ENCODE data around the gene FBXO7.

The FBXO7 gene

DNA sequence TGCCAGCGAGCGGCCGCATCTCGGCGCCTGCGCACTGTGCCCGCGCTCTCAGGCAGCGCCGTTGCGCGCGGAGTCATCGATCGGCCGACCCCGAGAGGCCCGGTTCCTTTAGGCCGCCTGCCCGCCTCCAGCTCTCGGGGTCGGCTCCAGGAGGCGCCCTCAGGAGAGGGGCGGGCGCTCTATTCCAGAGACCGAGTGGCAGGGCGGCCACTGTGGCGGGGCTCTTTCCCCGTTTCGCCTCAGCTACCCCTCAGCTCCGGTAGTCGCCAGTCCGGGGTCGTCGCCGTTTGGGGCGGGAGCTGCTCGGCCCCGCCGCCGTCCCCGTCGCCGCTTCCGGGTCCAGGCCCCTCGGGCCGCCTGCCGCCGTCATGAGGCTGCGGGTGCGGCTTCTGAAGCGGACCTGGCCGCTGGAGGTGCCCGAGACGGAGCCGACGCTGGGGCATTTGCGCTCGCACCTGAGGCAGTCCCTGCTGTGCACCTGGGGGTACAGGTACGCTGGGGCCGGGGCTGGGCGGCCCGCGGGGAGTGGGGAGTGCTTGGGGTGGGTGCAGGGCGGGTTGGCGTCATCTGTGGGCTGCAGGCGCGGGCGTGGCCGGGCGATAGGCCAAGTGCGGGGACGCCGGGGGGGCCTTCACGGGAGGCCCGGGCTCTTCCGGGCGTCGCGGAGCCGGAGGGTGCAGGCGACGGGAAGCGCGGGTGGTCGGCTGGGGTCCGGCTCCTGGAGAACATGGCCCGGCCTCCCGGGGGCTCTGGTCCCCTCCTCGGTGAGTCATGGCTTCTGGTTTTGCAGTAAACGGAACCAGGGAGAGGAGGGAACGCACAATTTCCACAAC lies at the start of gene FBXO7:
Gene FBXO7, plus strand, starts transcription at position 177 of the 833 bp plus-strand sequence. Its CDS starts 192 bp downstream, at position 369.
- no peaks in the 10 kb centered on the region for H3K9me3 ChIP-seq (ENCODE audit: insufficient read depth, low read length)
- no peak for TF ChIP-seq EZH2phosphoT487 (IDR thresholded peaks at IDR 0.05; ENCODE audit: low read depth)
- TF ChIP-seq, protein P1, sequence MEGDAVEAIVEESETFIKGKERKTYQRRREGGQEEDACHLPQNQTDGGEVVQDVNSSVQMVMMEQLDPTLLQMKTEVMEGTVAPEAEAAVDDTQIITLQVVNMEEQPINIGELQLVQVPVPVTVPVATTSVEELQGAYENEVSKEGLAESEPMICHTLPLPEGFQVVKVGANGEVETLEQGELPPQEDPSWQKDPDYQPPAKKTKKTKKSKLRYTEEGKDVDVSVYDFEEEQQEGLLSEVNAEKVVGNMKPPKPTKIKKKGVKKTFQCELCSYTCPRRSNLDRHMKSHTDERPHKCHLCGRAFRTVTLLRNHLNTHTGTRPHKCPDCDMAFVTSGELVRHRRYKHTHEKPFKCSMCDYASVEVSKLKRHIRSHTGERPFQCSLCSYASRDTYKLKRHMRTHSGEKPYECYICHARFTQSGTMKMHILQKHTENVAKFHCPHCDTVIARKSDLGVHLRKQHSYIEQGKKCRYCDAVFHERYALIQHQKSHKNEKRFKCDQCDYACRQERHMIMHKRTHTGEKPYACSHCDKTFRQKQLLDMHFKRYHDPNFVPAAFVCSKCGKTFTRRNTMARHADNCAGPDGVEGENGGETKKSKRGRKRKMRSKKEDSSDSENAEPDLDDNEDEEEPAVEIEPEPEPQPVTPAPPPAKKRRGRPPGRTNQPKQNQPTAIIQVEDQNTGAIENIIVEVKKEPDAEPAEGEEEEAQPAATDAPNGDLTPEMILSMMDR (IDR thresholded peaks at IDR 0.05; ENCODE audit: low read depth, low read length), result peak; percentile 47
- H3K27me3 ChIP-seq (ENCODE audit: low read depth, low read length), result 0 out of 2 replicates have a peak, but pooled peaks cover 12% of the 10 kb centered on the region
- H4K20me1 ChIP-seq (ENCODE audit: insufficient read depth, low read length), result peaks cover 37% of the 10 kb centered on the region
- peak within 1 kb of the TSS; percentile 64 for H2AFZ ChIP-seq (ENCODE audit: low read depth, low read length)
- peak within 1 kb of the TSS; percentile 75 for H3K27ac ChIP-seq (ENCODE audit: low read length)
- H3K36me3 ChIP-seq (replicated peaks; ENCODE audit: low read depth, low read length), result peaks cover 5% of the 10 kb centered on the region
- H3K4me2 ChIP-seq (ENCODE audit: low read length), result peak within 1 kb of the TSS; percentile 91
- peak within 1 kb of the TSS; percentile 84 for H3K4me3 ChIP-seq (ENCODE audit: low read length)
- peaks cover 23% of the 10 kb centered on the region for H3K4me1 ChIP-seq (ENCODE audit: low read length)
- peaks cover 48% of the 10 kb centered on the region for H3K79me2 ChIP-seq (ENCODE audit: low read length)
- H3K9ac ChIP-seq (ENCODE audit: low read length), result peak within 1 kb of the TSS; percentile 82

DNA sequence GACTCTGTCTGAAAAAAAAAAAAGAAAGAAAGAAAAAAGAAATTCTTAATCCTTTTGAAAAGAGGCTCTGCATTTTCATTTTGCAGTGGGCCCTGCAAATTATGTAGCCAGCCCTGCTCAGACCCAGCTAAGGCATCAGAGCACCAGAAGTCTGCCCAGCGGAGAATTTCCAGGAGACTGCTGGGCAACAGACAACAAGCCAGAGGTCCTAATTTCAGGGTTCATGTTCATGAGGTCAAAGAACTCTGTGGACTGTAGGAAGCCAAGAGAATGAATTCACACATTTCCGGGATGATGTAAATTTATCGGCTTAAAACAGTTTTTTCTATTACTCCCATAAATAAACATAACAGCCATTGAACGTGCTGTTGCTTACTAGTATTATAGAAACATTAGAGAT lies 47.7 kb upstream of the FBXO7 start:
- no peak overlapping the region for H3K4me3 ChIP-seq (ENCODE audit: low read length)
- no peak overlapping the region for H3K4me2 ChIP-seq (ENCODE audit: low read length)
- no peak overlapping the region for H2AFZ ChIP-seq (ENCODE audit: low read depth, low read length)
- no peaks in the 10 kb centered on the region for H3K79me2 ChIP-seq (ENCODE audit: low read length)
- H4K20me1 ChIP-seq (ENCODE audit: insufficient read depth, low read length), result no peaks in the 10 kb centered on the region
- no peak overlapping the region for H3K27ac ChIP-seq (ENCODE audit: low read length)
- H3K9me3 ChIP-seq (ENCODE audit: insufficient read depth, low read length), result no peaks in the 10 kb centered on the region
- TF ChIP-seq EZH2phosphoT487 (IDR thresholded peaks at IDR 0.05; ENCODE audit: low read depth), result no peak
- TF ChIP-seq, protein P1 (IDR thresholded peaks at IDR 0.05; ENCODE audit: low read depth, low read length), result no peak
- peaks cover 4% of the 10 kb centered on the region for H3K4me1 ChIP-seq (ENCODE audit: low read length)
- H3K36me3 ChIP-seq (replicated peaks; ENCODE audit: low read depth, low read length), result no peaks in the 10 kb centered on the region
- H3K9ac ChIP-seq (ENCODE audit: low read length), result no peak overlapping the region
- H3K27me3 ChIP-seq (ENCODE audit: low read depth, low read length), result peaks cover 7% of the 10 kb centered on the region; the same call in 1 of the 2 replicates

DNA sequence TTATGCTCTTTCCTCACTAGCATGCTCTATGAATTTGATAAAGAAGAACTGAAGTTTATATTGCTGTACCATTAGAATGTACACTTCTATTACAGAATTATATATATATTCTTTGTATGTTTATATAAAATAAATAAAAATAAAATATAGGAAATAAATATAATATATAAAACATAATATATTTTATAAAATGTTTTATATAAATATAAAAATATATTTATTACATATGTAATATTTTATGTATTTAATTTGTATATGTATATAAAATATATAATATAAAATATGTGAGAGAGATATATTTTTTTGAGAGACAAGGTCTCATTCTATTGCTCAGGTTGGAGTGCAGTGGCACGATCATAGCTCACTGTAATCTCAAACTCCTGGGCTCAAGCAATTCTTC lies 44.3 kb upstream of the FBXO7 start:
- peaks cover 20% of the 10 kb centered on the region for H3K27me3 ChIP-seq (ENCODE audit: low read depth, low read length)
- TF ChIP-seq, protein P1 (IDR thresholded peaks at IDR 0.05; ENCODE audit: low read depth, low read length), result no peak
- TF ChIP-seq EZH2phosphoT487 (IDR thresholded peaks at IDR 0.05; ENCODE audit: low read depth), result no peak
- H3K36me3 ChIP-seq (replicated peaks; ENCODE audit: low read depth, low read length), result no peaks in the 10 kb centered on the region
- no peaks in the 10 kb centered on the region for H3K79me2 ChIP-seq (ENCODE audit: low read length)
- H3K4me1 ChIP-seq (ENCODE audit: low read length), result no peaks in the 10 kb centered on the region
- H3K9me3 ChIP-seq (ENCODE audit: insufficient read depth, low read length), result no peaks in the 10 kb centered on the region
- no peak overlapping the region for H2AFZ ChIP-seq (ENCODE audit: low read depth, low read length)
- H3K4me2 ChIP-seq (ENCODE audit: low read length), result no peak overlapping the region
- H3K9ac ChIP-seq (ENCODE audit: low read length), result no peak overlapping the region
- H3K4me3 ChIP-seq (ENCODE audit: low read length), result no peak overlapping the region
- H3K27ac ChIP-seq (ENCODE audit: low read length), result no peak overlapping the region
- no peaks in the 10 kb centered on the region for H4K20me1 ChIP-seq (ENCODE audit: insufficient read depth, low read length)

DNA sequence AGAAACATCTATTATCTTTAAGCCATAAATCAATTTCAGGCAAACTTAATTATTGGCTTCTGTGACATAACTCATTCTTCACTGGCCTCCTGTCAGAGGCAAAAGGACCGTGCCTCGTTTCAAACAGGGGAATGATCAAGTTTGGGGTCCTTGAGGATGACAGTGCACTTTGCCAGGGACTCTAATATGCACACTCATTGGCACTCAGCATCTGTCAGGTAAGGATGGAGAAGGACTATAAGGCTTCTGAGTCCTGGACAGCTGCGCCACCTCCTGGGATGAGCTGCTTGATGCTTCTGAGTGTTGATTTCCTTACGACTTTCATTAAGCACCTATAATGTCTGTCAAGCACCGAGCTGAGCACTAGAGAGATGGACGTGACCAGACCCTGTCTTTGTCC lies 30.5 kb upstream of the FBXO7 start:
- no peaks in the 10 kb centered on the region for H3K9me3 ChIP-seq (ENCODE audit: insufficient read depth, low read length)
- peaks cover 30% of the 10 kb centered on the region for H3K27me3 ChIP-seq (ENCODE audit: low read depth, low read length)
- TF ChIP-seq EZH2phosphoT487 (IDR thresholded peaks at IDR 0.05; ENCODE audit: low read depth), result no peak
- TF ChIP-seq, protein P1 (IDR thresholded peaks at IDR 0.05; ENCODE audit: low read depth, low read length), result peak; percentile 93

More for the DNA sequence above, 30.5 kb upstream of the FBXO7 start:
- no peaks in the 10 kb centered on the region for H3K36me3 ChIP-seq (replicated peaks; ENCODE audit: low read depth, low read length)
- H3K79me2 ChIP-seq (ENCODE audit: low read length), result no peaks in the 10 kb centered on the region
- H2AFZ ChIP-seq (ENCODE audit: low read depth, low read length), result no peak overlapping the region
- no peaks in the 10 kb centered on the region for H3K4me1 ChIP-seq (ENCODE audit: low read length)
- H3K27ac ChIP-seq (ENCODE audit: low read length), result no peak overlapping the region
- H3K4me2 ChIP-seq (ENCODE audit: low read length), result peak overlapping the region; percentile 50
- no peak overlapping the region for H3K4me3 ChIP-seq (ENCODE audit: low read length)
- no peaks in the 10 kb centered on the region for H4K20me1 ChIP-seq (ENCODE audit: insufficient read depth, low read length)
- H3K9ac ChIP-seq (ENCODE audit: low read length), result no peak overlapping the region

Data from OCI-LY3 (cell line).